SH-SY5Y (cell line): ENCODE data around the gene ZBED1.

Experiments
- GATA2 ChIP-seq: IDR thresholded peaks from 2 replicates; pipeline ENCODE4 v1.6.1; 2011; ENCODE audit warnings: mild to moderate bottlenecking, low read depth, low read length
- GATA3 ChIP-seq: IDR thresholded peaks from 2 replicates; pipeline ENCODE4 v1.6.1; 2011; ENCODE audit warnings: low read depth, mild to moderate bottlenecking, low read length, moderate library complexity

ZBED1 gene

DNA sequence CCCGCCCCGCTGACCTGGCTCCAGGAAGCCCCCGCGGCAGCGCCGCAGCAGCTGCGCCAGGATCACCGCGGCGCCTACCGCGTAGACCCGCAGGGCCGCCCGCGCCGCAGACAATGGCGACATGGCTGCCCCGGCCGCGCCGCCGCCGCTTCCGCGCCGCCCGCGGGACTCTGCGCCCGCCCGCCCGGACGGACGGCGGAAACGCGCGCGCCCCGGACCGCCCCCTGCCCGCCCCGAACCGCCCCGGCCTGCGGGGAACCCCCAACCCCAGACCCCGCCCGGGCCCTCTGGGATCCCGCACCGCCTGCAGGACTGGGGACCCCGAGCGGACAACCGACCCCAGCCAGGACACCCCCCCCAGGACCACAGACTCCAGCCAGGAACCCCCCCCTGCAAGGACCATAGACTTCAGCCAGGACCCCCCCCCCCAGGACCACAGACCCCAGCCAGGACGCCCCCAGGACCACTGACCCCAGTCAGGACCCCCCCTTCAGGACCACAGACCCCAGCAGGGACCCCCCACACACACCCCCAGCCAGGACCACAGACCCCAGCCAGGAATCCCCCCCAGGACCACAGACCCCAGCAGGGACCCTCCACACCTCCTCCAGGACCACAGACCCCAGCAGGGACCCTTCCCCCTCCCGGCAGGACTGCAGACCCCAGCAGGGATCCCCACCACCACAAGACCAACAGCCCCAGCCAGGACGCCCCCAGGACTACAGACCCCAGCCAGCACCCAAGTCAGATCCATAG is at the start of gene ZBED1, which contains the start of gene DHRSX:
Gene ZBED1 (minus strand): TSS at position 174 of the 756 bp plus-strand sequence. CDS start 10,257 bp downstream, outside the sequence.
Gene DHRSX (minus strand): TSS at position 174 of the 756 bp plus-strand sequence. CDS start 51 bp downstream, at position 123.
- TF ChIP-seq GATA3: no peak
- no peak for TF ChIP-seq GATA2

- TF ChIP-seq GATA2 (no peak), GATA3 (no peak)
Observed at GRCh38 chrX:2549876-2550275, 49.1 kb upstream of the ZBED1 start.

GRCh38 chrX:2548711-2549423 is 48.1 kb upstream of the ZBED1 start:
- TF ChIP-seq GATA2 (no peak), GATA3 (no peak)

- TF ChIP-seq GATA2 (no peak), GATA3 (no peak)
Observed at GRCh38 chrX:2547736-2548135, 47.0 kb upstream of the ZBED1 start.

- TF ChIP-seq GATA2 (no peak), GATA3 (no peak)
Observed at GRCh38 chrX:2546496-2546895, 45.7 kb upstream of the ZBED1 start.

- TF ChIP-seq GATA2 (no peak), GATA3 (no peak)
Observed at GRCh38 chrX:2545144-2545543, 44.4 kb upstream of the ZBED1 start.

DNA sequence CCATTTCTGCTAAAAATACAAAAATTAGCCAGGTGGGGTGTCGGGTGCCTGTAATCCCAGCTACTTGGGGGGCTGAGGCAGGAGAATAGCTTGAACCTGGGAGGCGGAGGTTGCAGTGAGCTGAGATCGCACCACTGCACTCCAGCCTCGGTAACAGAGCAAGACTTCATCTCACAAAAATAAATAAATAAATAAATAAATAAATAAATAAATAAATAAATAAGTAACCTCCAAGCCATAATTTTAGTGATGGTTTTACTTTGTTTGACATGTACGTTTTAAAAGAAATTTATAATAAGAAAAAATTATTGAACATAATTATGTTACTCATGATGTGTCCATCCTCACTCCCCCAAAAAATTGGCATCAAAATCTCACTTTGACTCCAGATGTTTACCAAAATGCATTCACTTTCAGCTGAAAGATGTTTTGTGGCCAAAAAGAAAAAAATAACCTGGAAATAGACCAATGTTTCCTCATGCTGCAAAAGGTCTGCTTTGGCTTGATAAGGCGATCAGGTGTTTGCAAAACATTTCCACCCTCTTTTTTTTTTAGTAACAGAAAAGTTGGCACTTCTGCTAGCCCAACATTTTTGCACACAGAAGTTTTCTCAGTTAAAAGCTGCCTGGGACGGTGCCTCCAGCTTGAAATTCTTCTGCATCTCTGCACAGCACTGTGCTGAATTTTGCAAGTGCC is 42.2 kb upstream of the ZBED1 start:
- TF ChIP-seq GATA2 (no peak), GATA3 (no peak)

DNA sequence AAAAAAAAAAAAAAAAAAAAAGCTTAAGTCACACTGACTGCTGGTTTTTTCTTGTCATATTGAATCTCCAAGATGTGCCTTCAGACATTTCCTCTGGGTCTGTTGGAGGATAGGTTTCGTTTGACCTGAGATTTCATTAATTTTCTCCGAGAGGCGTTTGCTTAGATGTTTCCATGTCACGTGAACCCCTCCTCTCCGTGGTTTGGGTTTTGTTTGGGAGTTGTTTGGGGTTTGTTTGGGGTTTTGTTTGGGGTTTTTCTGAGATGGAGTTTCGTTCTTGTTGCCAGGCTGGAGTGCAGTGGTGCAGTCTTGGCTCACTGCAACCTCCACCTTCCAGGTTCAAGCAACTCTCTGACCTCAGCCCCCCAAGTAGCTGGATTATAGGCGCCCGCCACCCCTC is 40.8 kb upstream of the ZBED1 start:
- TF ChIP-seq GATA3 (no peak), GATA2 (no peak)

DNA sequence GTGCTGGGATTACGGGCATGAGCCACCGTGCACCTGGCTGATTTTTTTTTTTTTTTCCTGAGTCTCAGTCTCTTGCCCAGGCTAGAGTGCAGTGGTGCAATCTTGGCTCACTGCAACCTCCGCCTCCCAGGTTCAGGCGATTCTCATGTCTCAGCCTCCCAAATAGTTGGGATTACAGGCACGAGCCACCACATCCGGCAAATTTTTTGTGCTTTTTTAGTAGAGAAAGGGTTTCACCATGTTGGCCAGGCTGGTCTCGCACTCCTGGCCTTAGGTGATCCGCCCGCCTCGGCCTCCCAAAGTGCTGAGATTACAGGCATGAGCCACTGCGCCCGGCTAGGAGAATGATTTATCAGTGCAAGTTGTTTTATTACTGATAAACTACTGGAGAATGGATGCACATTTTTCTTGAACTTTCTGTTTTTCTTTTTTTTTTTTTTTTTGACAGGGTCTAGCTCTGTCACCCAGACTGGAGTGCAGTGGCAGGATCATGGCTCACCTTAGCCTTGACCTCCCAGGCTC is 39.7 kb upstream of the ZBED1 start:
- TF ChIP-seq GATA3 (no peak), GATA2 (no peak)

GRCh38 chrX:2539586-2539985 is 38.8 kb upstream of the ZBED1 start:
- TF ChIP-seq GATA3 (no peak), GATA2 (no peak)

DNA sequence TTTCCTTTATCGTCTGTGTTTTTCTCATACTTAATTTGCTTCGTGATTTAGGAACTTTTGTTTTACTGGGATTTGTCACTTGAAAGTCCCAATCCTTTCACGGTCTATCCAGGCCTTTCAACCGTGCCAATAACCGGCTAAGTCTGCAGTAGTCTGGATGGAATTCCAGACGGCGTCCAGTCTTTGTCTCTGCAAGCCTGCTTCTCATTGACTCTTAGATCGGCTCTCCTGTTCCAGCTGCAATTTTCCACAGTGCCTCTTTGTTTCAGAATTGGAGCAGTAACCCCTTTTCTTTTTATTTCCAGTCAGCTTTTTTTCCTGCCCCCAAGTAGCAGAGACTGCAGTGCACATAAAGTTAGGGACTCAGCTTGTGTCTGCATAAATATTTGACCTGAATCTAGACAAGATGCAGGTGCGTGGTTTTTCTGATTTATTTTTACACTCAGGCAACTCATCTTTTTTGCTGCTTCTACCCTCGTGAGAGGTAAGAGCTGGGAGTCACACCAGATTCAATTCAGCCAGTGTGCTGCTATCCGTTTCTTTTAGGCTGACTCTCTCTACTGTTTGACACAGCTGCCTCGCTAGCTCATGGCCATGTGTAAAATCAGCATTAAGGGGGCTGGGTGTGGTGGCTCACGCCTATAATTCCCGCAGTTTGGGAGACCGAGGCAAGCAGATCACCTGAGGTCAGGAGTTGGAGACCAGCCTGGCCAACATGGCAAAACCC is 37.4 kb upstream of the ZBED1 start:
- no peak for TF ChIP-seq GATA2
- no peak for TF ChIP-seq GATA3

GRCh38 chrX:2536974-2537373 is 36.2 kb upstream of the ZBED1 start:
- TF ChIP-seq GATA2 (no peak), GATA3 (no peak)

DNA sequence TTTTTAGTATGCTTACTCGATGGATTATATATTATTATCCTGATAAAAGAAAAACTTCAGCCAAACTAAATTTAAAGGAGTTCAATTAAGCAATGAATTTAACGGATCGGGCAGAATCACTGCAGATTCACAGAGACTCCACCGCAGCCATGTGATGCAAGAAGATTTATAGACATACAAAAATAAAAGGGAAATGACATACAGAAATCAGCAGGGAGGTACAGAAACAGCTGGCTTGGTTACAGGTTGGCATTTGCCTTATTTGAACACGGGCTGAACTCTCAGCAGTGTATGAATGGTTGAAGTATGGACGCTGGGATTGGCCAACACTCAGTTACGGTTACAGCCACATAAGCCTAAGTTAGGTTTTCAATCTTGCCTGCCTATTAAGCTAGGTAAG is 35.4 kb upstream of the ZBED1 start:
- TF ChIP-seq GATA3 (no peak), GATA2 (no peak)

GRCh38 chrX:2533424-2533823 is 32.6 kb upstream of the ZBED1 start:
- TF ChIP-seq GATA3: no peak
- TF ChIP-seq GATA2: no peak; the same call in 1 of the 2 replicates

DNA sequence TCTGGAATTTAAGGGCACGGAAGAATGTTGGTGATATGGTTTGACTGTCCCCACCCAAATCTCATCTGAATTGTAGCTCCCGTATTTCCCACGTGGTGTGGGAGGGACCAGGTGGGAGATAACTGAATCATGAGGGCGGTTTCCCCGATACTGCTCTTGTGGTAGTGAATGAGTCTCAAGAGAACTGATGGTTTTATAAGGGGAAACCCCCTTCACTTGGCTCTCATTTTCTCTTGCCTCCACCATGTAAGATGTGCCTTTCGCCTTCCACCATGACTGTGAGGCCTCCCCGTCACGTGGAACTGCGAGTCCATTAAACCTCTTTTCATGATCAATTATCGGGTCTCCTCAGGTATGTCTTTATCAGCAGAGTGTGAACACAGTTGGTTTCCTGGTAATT is 25.6 kb upstream of the ZBED1 start:
- no peak for TF ChIP-seq GATA2
- no peak for TF ChIP-seq GATA3
